ENCODE results near the gene TYK2. TPM values are rescaled to one million over a fixed set of nuclear protein-coding genes. Genes with fewer than 3 reads are reported as not detected.

TYK2 gene
- total and polyA plus RNA-seq, 9 of the 15 experiments (the other 6 are each of a cell fraction or from before 2014, with no cell fraction given), result 15.0 to 182 (median 85.9) TPM

DNA sequence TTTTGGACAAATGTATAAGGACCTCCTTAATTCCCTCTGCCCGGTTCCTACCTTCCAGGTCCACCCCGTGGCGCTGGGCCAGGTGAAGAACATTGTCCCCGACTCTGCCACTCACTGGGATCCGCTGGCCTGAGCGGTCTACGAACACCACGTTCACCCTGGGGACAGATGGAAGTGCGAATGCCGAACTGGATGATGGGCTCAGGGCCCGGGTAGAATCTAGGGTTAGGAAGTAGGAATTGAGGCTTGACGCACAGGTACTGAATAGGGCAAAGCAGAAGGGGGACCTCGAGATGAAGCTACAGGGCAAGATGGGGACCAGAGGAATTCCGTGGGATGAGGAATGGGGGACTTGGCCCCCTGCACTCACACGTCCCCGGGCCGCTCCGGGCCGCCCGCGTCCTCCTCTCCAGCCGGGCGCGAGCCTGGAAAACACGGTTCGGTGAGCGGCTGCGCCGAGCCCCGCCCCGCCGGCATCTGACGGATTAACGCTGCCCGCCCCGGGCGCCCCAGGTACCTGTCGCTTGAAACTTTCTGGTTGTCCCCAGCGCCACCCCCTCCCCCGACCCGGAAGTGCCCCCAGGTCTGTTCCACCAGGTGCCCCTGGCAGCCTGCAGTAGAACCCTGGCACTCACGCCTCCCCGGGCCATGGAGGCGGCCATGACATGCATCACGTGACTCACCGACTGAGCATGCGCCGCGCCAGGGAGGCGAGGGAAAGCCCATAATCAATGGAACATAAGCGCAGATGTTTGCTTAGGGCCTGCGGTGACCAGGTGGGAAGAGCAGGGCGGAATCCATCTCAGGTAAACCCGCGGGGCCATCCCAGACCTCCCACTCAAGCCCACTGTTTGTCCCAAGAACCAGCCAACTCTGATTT is 64.8 kb downstream of the TYK2 start, which contains the start of gene FDX2 (continued):
- TF ChIP-seq, protein P1, sequence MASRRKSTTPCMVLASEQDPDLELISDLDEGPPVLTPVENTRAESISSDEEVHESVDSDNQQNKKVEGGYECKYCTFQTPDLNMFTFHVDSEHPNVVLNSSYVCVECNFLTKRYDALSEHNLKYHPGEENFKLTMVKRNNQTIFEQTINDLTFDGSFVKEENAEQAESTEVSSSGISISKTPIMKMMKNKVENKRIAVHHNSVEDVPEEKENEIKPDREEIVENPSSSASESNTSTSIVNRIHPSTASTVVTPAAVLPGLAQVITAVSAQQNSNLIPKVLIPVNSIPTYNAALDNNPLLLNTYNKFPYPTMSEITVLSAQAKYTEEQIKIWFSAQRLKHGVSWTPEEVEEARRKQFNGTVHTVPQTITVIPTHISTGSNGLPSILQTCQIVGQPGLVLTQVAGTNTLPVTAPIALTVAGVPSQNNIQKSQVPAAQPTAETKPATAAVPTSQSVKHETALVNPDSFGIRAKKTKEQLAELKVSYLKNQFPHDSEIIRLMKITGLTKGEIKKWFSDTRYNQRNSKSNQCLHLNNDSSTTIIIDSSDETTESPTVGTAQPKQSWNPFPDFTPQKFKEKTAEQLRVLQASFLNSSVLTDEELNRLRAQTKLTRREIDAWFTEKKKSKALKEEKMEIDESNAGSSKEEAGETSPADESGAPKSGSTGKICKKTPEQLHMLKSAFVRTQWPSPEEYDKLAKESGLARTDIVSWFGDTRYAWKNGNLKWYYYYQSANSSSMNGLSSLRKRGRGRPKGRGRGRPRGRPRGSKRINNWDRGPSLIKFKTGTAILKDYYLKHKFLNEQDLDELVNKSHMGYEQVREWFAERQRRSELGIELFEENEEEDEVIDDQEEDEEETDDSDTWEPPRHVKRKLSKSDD (conservative IDR thresholded peaks at IDR 0.05; ENCODE audit: low read length), result no peak
- peak; percentile 100 for TF ChIP-seq TOE1 (IDR thresholded peaks at IDR 0.05; ENCODE audit: borderline replicate concordance)
- TF ChIP-seq TOE1 (CRISPR knock-in tag; IDR thresholded peaks at IDR 0.05; ENCODE audit: borderline replicate concordance, low read depth), result no peak
- TF ChIP-seq ZNF778 (CRISPR knock-in tag; IDR thresholded peaks at IDR 0.05), result no peak
- TF ChIP-seq ETS2 (tag; IDR thresholded peaks at IDR 0.05; ENCODE audit: borderline replicate concordance, poor library complexity, severe bottlenecking), result no peak
- no peak for TF ChIP-seq ZNF717 (CRISPR knock-in tag; IDR thresholded peaks at IDR 0.05)
- no peak for TF ChIP-seq NR2F6 (CRISPR knock-in tag; IDR thresholded peaks at IDR 0.05)
- TF ChIP-seq TSC22D4 (tag; IDR thresholded peaks at IDR 0.05), result no peak
- TF ChIP-seq ZNF263 (CRISPR knock-in tag; IDR thresholded peaks at IDR 0.05; ENCODE audit: borderline replicate concordance), result no peak
- TF ChIP-seq HMGN3 (IDR thresholded peaks at IDR 0.05; ENCODE audit: borderline replicate concordance, extremely low read depth, insufficient read length, low read depth, low read length), result no peak
- TF ChIP-seq USF1 (CRISPR knock-in tag; IDR thresholded peaks at IDR 0.05), result peak; percentile 99
- TF ChIP-seq SMC3 (conservative IDR thresholded peaks at IDR 0.05; ENCODE audit: insufficient read depth, low read depth, low read length), result no peak
- no peak for TF ChIP-seq RAD21 (CRISPR knock-in tag; conservative IDR thresholded peaks at IDR 0.05 in 1 of 2, IDR thresholded peaks at IDR 0.05 in 1 of 2)
- no peak for TF ChIP-seq ZNF124 (CRISPR knock-in tag; IDR thresholded peaks at IDR 0.05)
- TF ChIP-seq SLC30A9 (CRISPR knock-in tag; IDR thresholded peaks at IDR 0.05), result no peak
- TF ChIP-seq, protein P2, sequence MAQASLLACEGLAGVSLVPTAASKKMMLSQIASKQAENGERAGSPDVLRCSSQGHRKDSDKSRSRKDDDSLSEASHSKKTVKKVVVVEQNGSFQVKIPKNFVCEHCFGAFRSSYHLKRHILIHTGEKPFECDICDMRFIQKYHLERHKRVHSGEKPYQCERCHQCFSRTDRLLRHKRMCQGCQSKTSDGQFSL (CRISPR knock-in tag; IDR thresholded peaks at IDR 0.05), result no peak
- TF ChIP-seq, protein P2 (tag; IDR thresholded peaks at IDR 0.05), result no peak
- TF ChIP-seq ZBTB12 (CRISPR knock-in tag; IDR thresholded peaks at IDR 0.05), result no peak
- TF ChIP-seq ZFX (CRISPR knock-in tag; IDR thresholded peaks at IDR 0.05), result 0 out of 2 replicates have a peak, but pooled peaks have one; percentile 34
- no peak for TF ChIP-seq XRCC3 (IDR thresholded peaks at IDR 0.05)
- TF ChIP-seq MTA2 (IDR thresholded peaks at IDR 0.05; ENCODE audit: low read depth), result no peak

All from K562 (cell line).